ENCODE results near the gene CTTN.

DNA sequence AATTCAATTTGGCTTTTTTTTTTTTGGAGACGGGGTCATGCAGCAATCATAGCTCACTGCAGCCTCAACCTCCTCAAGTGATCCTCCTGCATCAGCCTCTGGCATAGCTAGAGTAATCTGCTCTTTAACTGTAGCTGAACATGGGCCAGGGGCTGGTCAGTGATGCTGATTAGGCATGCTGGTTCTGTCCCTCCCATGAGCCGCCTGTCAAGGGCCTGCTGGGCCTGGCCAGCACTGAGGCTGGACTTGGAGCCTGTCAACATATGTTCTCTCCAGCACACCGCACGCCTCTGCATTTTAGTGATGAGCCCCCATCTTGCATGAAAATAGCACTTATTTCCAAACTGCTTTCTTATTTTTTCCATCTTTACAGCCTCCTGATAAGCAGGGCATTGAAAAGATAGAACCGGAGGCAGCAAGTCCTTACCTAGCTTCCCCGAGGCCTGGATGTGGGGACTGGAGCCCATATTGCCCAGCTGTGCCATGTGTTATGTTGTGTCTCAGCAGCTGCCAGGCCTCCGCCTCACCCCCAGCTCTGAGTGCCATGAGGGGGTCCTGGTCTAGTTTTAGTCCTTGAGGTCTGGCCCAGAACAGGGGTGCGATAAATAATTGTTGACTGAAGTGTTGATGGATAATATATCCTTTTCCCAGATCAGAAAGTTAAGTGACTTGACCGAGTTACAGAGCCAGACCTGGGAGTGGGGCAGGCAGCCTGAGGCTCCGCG lies 80.0 kb downstream of the CTTN start:
- TF ChIP-seq, protein P1, sequence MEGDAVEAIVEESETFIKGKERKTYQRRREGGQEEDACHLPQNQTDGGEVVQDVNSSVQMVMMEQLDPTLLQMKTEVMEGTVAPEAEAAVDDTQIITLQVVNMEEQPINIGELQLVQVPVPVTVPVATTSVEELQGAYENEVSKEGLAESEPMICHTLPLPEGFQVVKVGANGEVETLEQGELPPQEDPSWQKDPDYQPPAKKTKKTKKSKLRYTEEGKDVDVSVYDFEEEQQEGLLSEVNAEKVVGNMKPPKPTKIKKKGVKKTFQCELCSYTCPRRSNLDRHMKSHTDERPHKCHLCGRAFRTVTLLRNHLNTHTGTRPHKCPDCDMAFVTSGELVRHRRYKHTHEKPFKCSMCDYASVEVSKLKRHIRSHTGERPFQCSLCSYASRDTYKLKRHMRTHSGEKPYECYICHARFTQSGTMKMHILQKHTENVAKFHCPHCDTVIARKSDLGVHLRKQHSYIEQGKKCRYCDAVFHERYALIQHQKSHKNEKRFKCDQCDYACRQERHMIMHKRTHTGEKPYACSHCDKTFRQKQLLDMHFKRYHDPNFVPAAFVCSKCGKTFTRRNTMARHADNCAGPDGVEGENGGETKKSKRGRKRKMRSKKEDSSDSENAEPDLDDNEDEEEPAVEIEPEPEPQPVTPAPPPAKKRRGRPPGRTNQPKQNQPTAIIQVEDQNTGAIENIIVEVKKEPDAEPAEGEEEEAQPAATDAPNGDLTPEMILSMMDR (IDR thresholded peaks at IDR 0.05), result no peak
- TF ChIP-seq POLR2A (IDR thresholded peaks at IDR 0.05) (no peak), POLR2AphosphoS5 (IDR thresholded peaks at IDR 0.05) (no peak), EP300 (IDR thresholded peaks at IDR 0.05) (no peak)
